GM23338 (cell line): ENCODE measurements around the gene CTSC. TPM values are rescaled to one million over a fixed set of nuclear protein-coding genes. Genes with fewer than 3 reads are reported as not detected.

Experiments used
- ATAC-seq: fragments of 200-7000 bp; cut with Tn5 transposase; 3 replicates; pipeline ENCODE4 v1.9.1; 2020
- DNase-seq: peaks from one replicate; pipeline ENCODE4 v3.0.0-alpha.2; 2015; ENCODE audit warnings: low spot score
- H2AFZ ChIP-seq: fragments of 200-600 bp; sonication (generic); 2 replicates; pipeline ENCODE4 v1.8.0; 2016; ENCODE audit warnings: antibody characterized with exemption, mild to moderate bottlenecking, moderate library complexity
- H3F3A ChIP-seq: fragments of 200-600 bp; sonication (generic); replicated peaks from 2 replicates; pipeline ENCODE4 v1.8.0; 2017; ENCODE audit warnings: antibody characterized with exemption, mixed run types, low read depth
- H3K27ac ChIP-seq: fragments of 200-600 bp; sonication (generic); 2 replicates; pipeline ENCODE4 v1.6.1; 2016; ENCODE audit warnings: low read depth
- H3K27me3 ChIP-seq: fragments of 200-600 bp; sonication (generic); 2 replicates; pipeline ENCODE4 v1.8.0; 2016; ENCODE audit warnings: mild to moderate bottlenecking, mixed run types, moderate library complexity; ENCODE audit not compliant: insufficient read depth
- H3K36me3 ChIP-seq: fragments of 200-600 bp; sonication (generic); 2 replicates; pipeline ENCODE4 v1.8.0; 2016; ENCODE audit warnings: mild to moderate bottlenecking; ENCODE audit not compliant: insufficient read depth
- H3K4me1 ChIP-seq: fragments of 200-600 bp; sonication (generic); 2 replicates; pipeline ENCODE4 v1.8.0; 2016; ENCODE audit warnings: mild to moderate bottlenecking, moderate library complexity; ENCODE audit not compliant: insufficient read depth
- H3K4me2 ChIP-seq: fragments of 200-600 bp; sonication (generic); 2 replicates; pipeline ENCODE4 v1.7.1; 2017; ENCODE audit warnings: mixed run types
- H3K4me3 ChIP-seq: fragments of 200-600 bp; sonication (generic); 2 replicates; pipeline ENCODE4 v1.6.1; 2016; ENCODE audit warnings: mixed run types
- H3K79me2 ChIP-seq: fragments of 200-600 bp; sonication (generic); replicated peaks from 2 replicates; pipeline ENCODE4 v1.8.0; 2017; ENCODE audit warnings: mild to moderate bottlenecking; ENCODE audit not compliant: insufficient read depth
- H3K9me2 ChIP-seq: fragments of 200-600 bp; sonication (generic); 2 replicates; pipeline ENCODE4 v1.8.0; 2017; ENCODE audit not compliant: insufficient read depth
- H4K20me1 ChIP-seq: fragments of 200-600 bp; sonication (generic); replicated peaks from 2 replicates; pipeline ENCODE4 v1.8.0; 2017; ENCODE audit warnings: mild to moderate bottlenecking; ENCODE audit not compliant: insufficient read depth
- H3K27ac Mint-ChIP-seq: 2 replicates; pipeline ENCODE4 v1.8.0; 2020; ENCODE audit warnings: inconsistent platforms, mild to moderate bottlenecking, moderate library complexity, mixed read lengths
- H3K27me3 Mint-ChIP-seq: 3 replicates; pipeline ENCODE4 v1.8.0; 2022; ENCODE audit warnings: low read depth, mild to moderate bottlenecking, moderate library complexity, mixed read lengths, inconsistent platforms; ENCODE audit not compliant: insufficient read depth, poor library complexity
- H3K36me3 Mint-ChIP-seq: 3 replicates; pipeline ENCODE4 v1.8.0; 2021; ENCODE audit warnings: low read depth, mild to moderate bottlenecking, inconsistent platforms, moderate library complexity, mixed read lengths
- H3K4me1 Mint-ChIP-seq: 3 replicates; pipeline ENCODE4 v1.8.0; 2020; ENCODE audit warnings: mild to moderate bottlenecking, inconsistent platforms, mixed read lengths
- H3K4me3 Mint-ChIP-seq: 3 replicates; pipeline ENCODE4 v1.8.0; 2021; ENCODE audit warnings: moderate library complexity, mild to moderate bottlenecking, inconsistent platforms, mixed read lengths
- H3K9me3 Mint-ChIP-seq: 3 replicates; pipeline ENCODE4 v1.8.0; 2020; ENCODE audit warnings: moderate library complexity, mild to moderate bottlenecking, inconsistent platforms, mixed read lengths
- CREB1 ChIP-seq: fragments of 250-450 bp; sonication (Bioruptor Pico); IDR thresholded peaks from 2 replicates; pipeline ENCODE4 v1.5.0; 2020; ENCODE audit warnings: low read depth, mild to moderate bottlenecking, moderate library complexity
- JUNB ChIP-seq: IDR thresholded peaks from one replicate; pipeline ENCODE4 v1.6.1; 2016; ENCODE audit warnings: antibody characterized with exemption; ENCODE audit not compliant: unreplicated experiment
- POLR2AphosphoS5 ChIP-seq: IDR thresholded peaks from 2 replicates; pipeline ENCODE4 v1.6.1; 2016; ENCODE audit warnings: antibody characterized with exemption, low read depth
- STAT1 ChIP-seq: IDR thresholded peaks from one replicate; pipeline ENCODE4 v1.6.1; 2016; ENCODE audit warnings: antibody characterized with exemption; ENCODE audit not compliant: unreplicated experiment
- ZNF114 ChIP-seq: fragments of 250-450 bp; sonication (Bioruptor Pico); IDR thresholded peaks from 2 replicates; pipeline ENCODE4 v1.5.0; 2020; ENCODE audit warnings: mild to moderate bottlenecking, moderate library complexity
- ZNF331 ChIP-seq: fragments of 250-450 bp; sonication (Bioruptor Pico); IDR thresholded peaks from 2 replicates; pipeline ENCODE4 v1.5.0; 2020; ENCODE audit warnings: low read depth, mild to moderate bottlenecking, moderate library complexity
- polyA plus RNA-seq: library from polyadenylated mRNA; unstranded; fragments of >200 nt; fragmentation: Nextera tagmentation; extraction: Ambion mirVana; gene quantifications from 2 replicates; pipeline ENCODE4 v1.2.1, GENCODE V29; 2016
- total RNA-seq: library from RNA; depleted of rRNA; stranded (reverse); fragments of >200 nt; shearing (Covaris generic); gene quantifications from 2 replicates; pipeline ENCODE4 v1.2.3, GENCODE V29; 2014
- TF ChIP-seq, protein P1 (sequence below): fragments of 250-450 bp; sonication (Bioruptor Pico); IDR thresholded peaks from 2 replicates; pipeline ENCODE4 v1.5.0; 2020; ENCODE audit warnings: mild to moderate bottlenecking, moderate library complexity
- TF ChIP-seq, protein P2 (sequence below), 2 experiments: fragments of 200-600 bp in 1 of 2; sonication (generic) in 1 of 2; conservative IDR thresholded peaks; 2 replicates each; pipeline versions ENCODE4 v1.5.1 to v1.6.1; 2016 to 2017; ENCODE audit warnings: antibody characterized with exemption in 2 of 2, low read depth in 2 of 2, mild to moderate bottlenecking in 2 of 2, moderate library complexity in 1 of 2

Gene CTSC
- total and polyA plus RNA-seq, 2 experiments from 2014 or later = 408 to 444 TPM

DNA sequence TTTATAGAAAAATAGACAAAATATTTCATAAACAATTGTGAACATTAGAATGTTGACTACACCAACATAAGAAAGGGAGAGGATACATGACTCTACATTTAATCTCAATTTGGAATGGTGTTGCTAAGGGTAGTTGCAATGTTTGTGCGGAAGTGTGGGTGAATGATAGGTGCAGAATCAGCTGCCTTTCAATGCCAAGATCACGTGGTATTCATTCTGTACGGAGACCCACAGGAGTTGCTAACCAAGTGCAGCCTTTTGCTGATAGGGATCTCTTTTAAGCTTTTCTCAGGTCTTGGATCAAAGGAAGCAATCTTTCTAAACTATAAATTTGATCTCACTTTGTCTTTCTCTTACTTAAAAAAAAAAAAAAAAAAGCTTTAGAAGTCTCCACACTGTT, 29.8 kb upstream of the CTSC start (continued):
- TF ChIP-seq, protein P1, sequence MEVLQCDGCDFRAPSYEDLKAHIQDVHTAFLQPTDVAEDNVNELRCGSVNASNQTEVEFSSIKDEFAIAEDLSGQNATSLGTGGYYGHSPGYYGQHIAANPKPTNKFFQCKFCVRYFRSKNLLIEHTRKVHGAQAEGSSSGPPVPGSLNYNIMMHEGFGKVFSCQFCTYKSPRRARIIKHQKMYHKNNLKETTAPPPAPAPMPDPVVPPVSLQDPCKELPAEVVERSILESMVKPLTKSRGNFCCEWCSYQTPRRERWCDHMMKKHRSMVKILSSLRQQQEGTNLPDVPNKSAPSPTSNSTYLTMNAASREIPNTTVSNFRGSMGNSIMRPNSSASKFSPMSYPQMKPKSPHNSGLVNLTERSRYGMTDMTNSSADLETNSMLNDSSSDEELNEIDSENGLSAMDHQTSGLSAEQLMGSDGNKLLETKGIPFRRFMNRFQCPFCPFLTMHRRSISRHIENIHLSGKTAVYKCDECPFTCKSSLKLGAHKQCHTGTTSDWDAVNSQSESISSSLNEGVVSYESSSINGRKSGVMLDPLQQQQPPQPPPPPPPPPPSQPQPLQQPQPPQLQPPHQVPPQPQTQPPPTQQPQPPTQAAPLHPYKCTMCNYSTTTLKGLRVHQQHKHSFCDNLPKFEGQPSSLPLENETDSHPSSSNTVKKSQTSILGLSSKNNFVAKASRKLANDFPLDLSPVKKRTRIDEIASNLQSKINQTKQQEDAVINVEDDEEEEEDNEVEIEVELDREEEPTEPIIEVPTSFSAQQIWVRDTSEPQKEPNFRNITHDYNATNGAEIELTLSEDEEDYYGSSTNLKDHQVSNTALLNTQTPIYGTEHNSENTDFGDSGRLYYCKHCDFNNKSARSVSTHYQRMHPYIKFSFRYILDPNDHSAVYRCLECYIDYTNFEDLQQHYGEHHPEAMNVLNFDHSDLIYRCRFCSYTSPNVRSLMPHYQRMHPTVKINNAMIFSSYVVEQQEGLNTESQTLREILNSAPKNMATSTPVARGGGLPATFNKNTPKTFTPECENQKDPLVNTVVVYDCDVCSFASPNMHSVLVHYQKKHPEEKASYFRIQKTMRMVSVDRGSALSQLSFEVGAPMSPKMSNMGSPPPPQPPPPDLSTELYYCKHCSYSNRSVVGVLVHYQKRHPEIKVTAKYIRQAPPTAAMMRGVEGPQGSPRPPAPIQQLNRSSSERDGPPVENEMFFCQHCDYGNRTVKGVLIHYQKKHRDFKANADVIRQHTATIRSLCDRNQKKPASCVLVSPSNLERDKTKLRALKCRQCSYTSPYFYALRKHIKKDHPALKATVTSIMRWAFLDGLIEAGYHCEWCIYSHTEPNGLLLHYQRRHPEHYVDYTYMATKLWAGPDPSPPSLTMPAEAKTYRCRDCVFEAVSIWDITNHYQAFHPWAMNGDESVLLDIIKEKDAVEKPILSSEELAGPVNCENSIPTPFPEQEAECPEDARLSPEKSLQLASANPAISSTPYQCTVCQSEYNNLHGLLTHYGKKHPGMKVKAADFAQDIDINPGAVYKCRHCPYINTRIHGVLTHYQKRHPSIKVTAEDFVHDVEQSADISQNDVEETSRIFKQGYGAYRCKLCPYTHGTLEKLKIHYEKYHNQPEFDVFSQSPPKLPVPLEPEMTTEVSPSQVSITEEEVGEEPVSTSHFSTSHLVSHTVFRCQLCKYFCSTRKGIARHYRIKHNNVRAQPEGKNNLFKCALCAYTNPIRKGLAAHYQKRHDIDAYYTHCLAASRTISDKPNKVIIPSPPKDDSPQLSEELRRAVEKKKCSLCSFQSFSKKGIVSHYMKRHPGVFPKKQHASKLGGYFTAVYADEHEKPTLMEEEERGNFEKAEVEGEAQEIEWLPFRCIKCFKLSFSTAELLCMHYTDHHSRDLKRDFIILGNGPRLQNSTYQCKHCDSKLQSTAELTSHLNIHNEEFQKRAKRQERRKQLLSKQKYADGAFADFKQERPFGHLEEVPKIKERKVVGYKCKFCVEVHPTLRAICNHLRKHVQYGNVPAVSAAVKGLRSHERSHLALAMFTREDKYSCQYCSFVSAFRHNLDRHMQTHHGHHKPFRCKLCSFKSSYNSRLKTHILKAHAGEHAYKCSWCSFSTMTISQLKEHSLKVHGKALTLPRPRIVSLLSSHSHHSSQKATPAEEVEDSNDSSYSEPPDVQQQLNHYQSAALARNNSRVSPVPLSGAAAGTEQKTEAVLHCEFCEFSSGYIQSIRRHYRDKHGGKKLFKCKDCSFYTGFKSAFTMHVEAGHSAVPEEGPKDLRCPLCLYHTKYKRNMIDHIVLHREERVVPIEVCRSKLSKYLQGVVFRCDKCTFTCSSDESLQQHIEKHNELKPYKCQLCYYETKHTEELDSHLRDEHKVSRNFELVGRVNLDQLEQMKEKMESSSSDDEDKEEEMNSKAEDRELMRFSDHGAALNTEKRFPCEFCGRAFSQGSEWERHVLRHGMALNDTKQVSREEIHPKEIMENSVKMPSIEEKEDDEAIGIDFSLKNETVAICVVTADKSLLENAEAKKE (CRISPR knock-in tag) = no peak

DNA sequence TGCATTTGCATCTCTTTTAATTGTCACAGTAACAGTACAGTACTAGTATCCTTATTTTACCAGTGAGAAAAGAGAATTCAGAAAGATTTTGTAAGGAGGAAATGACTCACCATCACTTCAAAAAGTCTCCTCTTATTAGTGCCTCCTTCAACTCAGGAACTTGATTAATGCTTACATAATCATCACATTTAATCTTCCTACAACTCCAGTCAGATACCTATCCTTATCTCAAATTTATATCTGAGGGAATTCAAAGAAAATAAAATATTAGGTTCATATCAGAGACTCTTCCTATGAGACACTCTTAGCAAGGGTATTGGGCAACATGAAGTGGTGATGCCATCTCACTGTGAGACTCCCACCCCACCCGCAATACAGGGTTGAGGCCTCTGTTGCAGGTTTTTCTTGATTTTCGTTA, 26.1 kb upstream of the CTSC start:
- peaks cover 2% of the 10 kb centered on the region for H3K27me3 Mint-ChIP-seq
- no peak overlapping the region for H3K27ac Mint-ChIP-seq
- Histone ChIP-seq H3K36me3 (no peaks in the 10 kb centered on the region), H3F3A (no peaks in the 10 kb centered on the region), H3K27ac (no peak overlapping the region), H3K79me2 (no peaks in the 10 kb centered on the region), H2AFZ (no peak overlapping the region), H3K9me2 (no peaks in the 10 kb centered on the region), H3K4me3 (no peak overlapping the region), H3K27me3 (no peaks in the 10 kb centered on the region), H4K20me1 (no peaks in the 10 kb centered on the region), H3K4me1 (peaks cover 9% of the 10 kb centered on the region), H3K4me2 (no peak overlapping the region)
- DNase-seq (no peak), ATAC-seq (no peak)
- H3K4me3 Mint-ChIP-seq = no peak overlapping the region
- no peaks in the 10 kb centered on the region for H3K36me3 Mint-ChIP-seq
- peaks cover 11% of the 10 kb centered on the region for H3K4me1 Mint-ChIP-seq
- no peaks in the 10 kb centered on the region for H3K9me3 Mint-ChIP-seq
- TF ChIP-seq, protein P1 (CRISPR knock-in tag) = no peak
- TF ChIP-seq ZNF114 (CRISPR knock-in tag) = no peak
- no peak for TF ChIP-seq STAT1
- no peak for TF ChIP-seq POLR2AphosphoS5
- TF ChIP-seq JUNB = no peak
- TF ChIP-seq, protein P2, sequence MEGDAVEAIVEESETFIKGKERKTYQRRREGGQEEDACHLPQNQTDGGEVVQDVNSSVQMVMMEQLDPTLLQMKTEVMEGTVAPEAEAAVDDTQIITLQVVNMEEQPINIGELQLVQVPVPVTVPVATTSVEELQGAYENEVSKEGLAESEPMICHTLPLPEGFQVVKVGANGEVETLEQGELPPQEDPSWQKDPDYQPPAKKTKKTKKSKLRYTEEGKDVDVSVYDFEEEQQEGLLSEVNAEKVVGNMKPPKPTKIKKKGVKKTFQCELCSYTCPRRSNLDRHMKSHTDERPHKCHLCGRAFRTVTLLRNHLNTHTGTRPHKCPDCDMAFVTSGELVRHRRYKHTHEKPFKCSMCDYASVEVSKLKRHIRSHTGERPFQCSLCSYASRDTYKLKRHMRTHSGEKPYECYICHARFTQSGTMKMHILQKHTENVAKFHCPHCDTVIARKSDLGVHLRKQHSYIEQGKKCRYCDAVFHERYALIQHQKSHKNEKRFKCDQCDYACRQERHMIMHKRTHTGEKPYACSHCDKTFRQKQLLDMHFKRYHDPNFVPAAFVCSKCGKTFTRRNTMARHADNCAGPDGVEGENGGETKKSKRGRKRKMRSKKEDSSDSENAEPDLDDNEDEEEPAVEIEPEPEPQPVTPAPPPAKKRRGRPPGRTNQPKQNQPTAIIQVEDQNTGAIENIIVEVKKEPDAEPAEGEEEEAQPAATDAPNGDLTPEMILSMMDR (conservative IDR thresholded peaks at IDR 0.05; ENCODE audit: low read depth in 2 of 2) = no peak
- no peak for TF ChIP-seq ZNF331 (CRISPR knock-in tag)
- TF ChIP-seq CREB1 (CRISPR knock-in tag) = no peak
